Putamen (tissue), 1 donor: ENCODE measurements around the gene USP22.
A peak's percentile ranks its signal among the peaks of the same experiment; 100 is the strongest.

ENCODE experiments used
- DNase-seq: peaks from one replicate; pipeline ENCODE4 v3.0.0-alpha.2; 2016; ENCODE audit warnings: low spot score

Gene USP22

GRCh38 chr17:21001111-21001812 lies 41.5 kb downstream of the USP22 start:
- peak; percentile 49 for DNase-seq

GRCh38 chr17:20999841-21000532 lies 42.8 kb downstream of the USP22 start:
- DNase-seq: no peak

DNA sequence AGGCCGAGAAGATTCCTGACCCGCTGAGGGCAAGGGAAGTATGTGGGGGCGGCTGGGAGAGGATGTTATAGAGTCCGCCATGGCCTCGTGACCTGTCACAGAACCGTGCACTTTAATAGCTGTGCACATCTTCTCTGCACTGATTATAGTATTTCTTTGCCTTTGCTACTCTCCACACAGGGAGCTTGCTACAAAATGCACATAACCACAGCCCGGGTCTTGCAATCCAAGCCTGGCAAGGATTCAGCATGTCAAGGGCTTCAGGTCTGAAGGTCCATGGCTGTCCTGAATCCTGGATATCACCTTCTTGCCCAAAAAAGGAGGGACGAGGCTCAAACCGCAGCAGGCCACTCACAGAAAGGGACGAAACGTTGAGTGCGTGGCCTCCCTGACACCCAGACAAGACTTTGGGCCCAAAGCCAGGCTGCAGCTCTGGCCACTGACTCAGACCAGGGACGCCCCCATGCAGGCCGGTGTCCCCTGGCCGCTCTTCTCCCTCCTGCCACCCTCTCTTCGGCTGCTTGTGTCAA lies 43.7 kb downstream of the USP22 start:
- no peak for DNase-seq

DNA sequence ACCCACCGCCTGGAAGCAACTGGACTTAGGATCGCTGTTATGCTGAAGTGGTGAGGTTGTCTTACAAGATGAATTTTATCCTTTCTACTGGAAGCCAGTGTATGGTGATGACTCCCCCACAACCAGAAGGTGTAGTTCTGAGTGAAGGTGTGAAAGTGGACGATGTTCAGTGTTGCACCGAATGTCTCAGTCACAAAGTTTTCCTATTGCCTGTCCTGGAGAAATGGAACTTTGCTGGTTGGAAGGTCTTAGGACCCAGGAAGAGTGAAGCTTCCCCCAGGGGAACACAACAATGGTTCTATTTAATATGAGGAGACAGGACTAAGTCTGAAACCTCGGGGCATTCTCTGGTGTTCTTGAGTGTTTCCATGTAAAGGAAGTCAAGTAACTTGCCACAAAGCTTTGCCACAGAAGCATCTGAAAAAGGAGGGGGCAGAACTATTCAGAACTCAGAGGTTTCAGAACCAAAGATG lies 44.2 kb downstream of the USP22 start:
- DNase-seq: no peak

- DNase-seq: no peak
Observed at GRCh38 chr17:20997711-20998570, 44.9 kb downstream of the USP22 start.

DNA sequence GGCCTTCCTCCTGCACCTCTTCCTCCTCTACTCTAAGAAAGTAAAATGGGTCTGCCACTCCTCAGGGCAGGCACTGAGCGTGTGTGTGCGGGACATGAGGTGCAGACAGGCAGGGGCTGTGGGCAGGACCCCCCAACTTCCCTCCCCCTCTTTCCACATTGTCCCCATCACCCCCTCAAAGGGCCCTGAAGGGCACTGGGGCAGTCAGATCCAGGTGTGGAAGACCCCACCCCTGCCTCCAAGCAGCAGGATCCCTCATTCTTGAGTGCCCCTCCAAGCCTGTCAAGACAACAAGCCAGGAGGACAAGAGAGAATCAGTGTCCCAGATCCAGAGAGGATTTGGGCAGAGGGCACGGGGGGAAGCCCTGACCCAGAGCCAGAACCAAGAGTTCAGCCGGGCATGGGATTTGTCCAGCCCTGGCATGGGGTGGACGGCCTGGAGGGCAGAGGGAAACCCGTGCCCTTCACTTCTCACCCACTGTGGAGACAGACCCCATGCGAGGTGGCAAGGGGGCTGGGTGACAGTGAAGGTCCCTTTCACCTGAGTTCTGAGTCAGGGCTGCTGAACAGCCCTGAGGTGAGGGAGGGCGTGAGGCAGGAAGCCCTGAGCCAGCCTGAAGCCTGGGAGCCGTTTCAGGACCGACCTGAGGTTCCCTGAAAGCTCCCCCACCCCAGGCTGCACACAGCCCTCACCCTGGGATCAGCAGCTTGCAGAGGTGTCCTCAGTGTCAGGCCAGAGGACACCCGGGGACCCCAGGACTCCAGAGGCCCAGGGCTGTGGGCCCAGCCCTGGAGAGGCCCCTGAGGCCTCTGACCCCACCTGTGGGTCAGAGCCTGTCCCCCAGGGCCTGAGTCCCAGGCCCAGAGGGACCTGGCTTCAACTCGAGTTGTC lies 45.8 kb downstream of the USP22 start:
- DNase-seq: no peak

GRCh38 chr17:20995873-20996723 lies 46.7 kb downstream of the USP22 start:
- DNase-seq: no peak

DNA sequence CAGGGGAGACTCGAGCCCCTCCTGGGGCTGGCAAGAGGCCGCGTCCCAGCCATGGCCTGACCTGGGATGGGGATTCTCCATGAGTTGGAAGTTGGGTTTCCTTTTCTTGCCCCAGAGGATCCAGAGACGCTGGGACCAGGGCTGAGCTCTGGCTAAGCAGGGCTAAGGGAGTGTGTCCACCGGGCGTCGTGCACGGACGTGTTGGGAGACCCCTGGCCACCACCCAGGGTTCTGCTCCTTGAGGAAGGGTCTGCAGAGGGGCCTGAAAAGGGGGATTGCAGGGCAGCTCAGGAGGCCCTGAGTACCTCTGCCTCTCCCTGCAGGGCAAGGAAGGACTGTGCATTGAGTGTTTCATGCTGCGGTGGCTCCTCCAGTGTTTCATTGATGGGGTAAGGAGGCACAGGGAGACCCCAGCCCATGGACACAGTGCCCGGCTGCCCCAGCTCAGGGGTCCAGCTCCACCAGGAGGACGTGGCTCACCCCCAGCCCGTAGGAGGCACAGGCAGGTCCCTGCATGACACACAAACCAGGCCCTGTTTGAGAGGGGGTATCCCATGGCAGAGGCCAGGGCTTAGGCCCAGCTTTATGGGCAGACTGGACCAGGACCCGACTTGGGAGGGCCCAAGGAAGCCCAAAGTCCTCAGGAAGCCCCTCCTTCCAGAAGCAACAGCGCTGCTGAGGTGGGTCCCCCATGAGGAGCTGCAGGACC lies 47.5 kb downstream of the USP22 start:
- no peak for DNase-seq

- no peak for DNase-seq
Observed at GRCh38 chr17:20994779-20995149, 48.0 kb downstream of the USP22 start.

- no peak for DNase-seq
Observed at GRCh38 chr17:20993863-20994778, 48.7 kb downstream of the USP22 start.

DNA sequence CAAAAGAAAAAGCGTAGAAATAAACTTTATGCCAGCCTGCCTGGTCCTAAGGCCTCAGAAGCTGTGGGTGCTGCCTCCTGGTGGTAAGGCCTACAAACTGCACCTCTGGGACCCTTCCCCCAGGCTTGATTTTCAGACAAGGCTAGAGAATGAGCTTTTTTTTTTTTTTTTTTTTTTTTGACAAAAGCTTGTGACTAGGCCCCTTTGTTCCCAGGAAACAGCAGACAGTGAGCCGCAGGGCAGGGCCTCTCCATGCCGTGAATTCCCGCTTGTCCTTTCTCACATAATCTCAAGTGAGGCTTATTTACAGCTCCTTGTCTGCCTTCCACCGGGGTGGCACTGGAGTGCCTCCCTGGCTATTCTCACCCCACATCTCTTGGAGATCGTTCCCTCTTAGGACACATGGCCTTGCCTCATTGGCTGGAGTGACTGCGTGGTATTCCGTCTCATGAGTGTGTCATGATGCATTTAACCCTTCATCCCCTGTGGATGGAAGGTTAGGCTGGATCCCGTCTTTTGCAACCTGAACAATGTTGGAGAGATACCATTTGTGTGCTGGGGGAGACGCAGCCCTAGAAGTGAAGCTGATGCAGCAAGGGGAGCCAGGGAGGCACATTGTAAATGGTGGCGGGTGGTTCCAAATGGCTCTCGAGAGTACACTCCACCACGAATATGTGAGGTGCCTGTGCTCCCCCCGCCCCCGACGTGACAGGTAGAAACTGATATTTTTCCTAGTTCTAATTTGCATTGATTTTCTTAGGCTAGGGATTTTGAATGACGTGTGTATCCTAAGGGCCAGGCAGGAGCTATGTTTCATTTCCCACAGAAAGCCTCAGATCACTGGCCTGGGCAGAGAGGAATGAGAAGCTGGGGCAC lies 49.6 kb downstream of the USP22 start:
- DNase-seq: peak; percentile 89

GRCh38 chr17:20992416-20992815 lies 50.4 kb downstream of the USP22 start:
- no peak for DNase-seq

DNA sequence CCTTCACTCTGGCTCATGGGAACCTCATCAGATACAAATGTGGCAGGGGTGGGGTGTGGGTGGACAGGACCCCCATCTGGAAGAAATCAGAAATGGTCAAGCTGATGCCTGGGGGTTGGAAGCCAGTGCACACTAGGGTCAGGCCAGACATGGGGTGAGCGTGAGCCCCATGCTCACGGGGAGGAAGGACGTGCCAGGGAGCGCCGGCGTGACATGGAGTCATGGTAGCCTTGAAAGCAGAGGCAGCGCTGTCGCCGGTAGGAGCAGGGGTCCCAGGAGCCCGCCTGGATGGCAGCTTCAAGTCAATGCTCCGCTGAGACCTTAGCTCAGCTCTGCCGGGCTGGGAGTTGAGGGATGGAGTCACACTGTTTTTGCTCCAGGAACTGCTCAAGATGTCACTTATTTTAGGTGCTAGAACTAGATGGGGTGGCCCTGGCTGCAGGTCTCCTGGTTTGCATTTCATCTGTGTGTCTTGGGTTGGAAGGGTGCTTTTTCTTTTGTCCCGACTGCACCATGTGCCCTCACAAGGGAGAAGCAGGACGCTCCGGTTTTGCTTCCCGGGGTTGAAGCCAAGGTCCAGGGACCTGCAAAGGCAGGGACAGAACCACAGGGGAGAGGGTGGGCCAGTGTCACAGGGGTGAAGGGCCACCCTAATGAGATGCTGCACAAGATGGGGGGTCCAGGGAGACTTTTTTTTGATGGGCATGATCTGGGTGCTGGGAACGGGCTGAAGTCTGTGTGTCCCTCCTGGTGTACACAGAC lies 51.4 kb downstream of the USP22 start:
- DNase-seq: no peak

DNA sequence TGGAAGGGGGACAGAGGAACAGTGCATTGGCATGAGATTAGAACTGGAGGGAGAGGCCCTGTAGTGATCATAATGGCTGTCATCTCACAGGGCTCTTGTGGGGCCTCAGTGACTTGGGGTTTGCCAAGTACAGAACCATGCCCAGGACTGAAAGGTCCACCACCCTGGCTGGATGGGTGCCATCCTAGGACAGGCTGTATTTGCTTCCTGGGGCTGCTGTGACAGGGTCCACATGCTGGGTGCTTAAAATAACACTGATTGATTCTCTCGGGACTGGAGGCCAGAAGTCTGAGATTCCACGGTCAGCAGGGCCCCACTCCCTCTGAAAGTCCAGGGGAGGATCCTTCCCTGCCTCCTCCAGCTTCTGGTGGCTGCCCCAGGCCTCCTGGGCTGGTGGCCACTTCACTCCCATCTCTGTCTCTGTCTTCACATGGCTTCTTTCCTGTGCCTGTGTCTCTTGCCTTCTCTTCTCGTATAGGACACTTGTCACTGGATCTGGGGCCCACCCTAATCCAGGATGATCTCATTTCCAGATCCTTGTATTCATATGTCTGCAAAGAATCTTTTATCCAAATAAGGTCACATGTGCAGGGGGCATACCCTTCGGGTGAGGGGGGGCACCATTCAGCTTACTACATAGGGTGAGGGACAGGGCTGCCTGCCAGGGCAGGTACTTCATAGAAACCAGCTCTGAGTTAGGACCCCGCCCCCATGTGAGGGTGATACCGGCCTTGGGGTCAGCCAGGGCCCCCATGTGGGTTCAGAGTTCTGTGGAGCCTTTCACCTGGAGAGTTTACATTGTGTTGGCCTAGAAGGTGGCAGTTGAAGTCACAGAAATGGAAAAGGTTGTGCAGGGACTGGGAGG lies 52.6 kb downstream of the USP22 start:
- no peak for DNase-seq

- no peak for DNase-seq
Observed at GRCh38 chr17:20989481-20989880, 53.3 kb downstream of the USP22 start.

DNA sequence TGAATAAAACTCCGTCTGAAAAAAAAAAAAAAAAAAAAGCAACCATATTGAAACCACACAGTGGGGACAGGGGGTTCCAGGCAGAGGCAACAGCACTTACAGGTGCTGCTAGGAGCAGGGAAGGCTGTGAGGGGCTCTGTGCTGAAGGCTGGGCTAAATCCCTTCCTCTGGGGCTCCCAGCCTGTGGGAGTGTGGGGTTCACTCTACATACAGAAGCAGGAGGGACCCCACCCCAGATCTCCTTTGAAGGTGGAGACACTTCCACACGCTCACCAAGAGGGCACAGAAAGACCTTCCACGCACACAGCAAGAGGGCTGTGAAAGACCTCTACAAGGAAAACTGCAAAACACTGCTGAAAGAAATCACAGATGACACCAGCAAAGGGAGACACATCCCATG lies 53.9 kb downstream of the USP22 start:
- DNase-seq: no peak
